ENCODE measurements around the gene KRTAP10-1. TPM values are rescaled to one million over a fixed set of nuclear protein-coding genes. Genes with fewer than 3 reads are reported as not detected.

KRTAP10-1 gene
- total RNA-seq, 1 donor from 2014 or later = not detected

- TF ChIP-seq CTCF (IDR thresholded peaks at IDR 0.05) = no peak
- Histone ChIP-seq H3K4me3 (no peak overlapping the region), H3K27ac (no peak overlapping the region), H3K9me3 (no peaks in the 10 kb centered on the region), H3K27me3 (no peaks in the 10 kb centered on the region), H3K36me3 (no peaks in the 10 kb centered on the region), H3K4me1 (no peaks in the 10 kb centered on the region)
- DNase-seq (ENCODE audit: low spot score in 2 of 2) = peak in 1 of 2 donors; percentile 52
- intact Hi-C loops (cut with DNase I) = no loop called here
Observed at GRCh38 chr21:44533121-44533890, 6.7 kb downstream of the KRTAP10-1 start.

- Histone ChIP-seq H3K27me3 (no peaks in the 10 kb centered on the region), H3K4me1 (no peaks in the 10 kb centered on the region), H3K27ac (no peak overlapping the region), H3K9me3 (no peaks in the 10 kb centered on the region), H3K4me3 (no peak overlapping the region), H3K36me3 (no peaks in the 10 kb centered on the region)
- DNase-seq (ENCODE audit: low spot score in 2 of 2) = peak in 1 of 2 donors; percentile 37
- intact Hi-C loops (cut with DNase I) = no loop called here
- no peak for TF ChIP-seq CTCF (IDR thresholded peaks at IDR 0.05)
Observed at GRCh38 chr21:44532712-44533111, 7.3 kb downstream of the KRTAP10-1 start.

GRCh38 chr21:44531606-44532564 is 8.1 kb downstream of the KRTAP10-1 start:
- no peaks in the 10 kb centered on the region for H3K4me1 ChIP-seq
- no peaks in the 10 kb centered on the region for H3K27me3 ChIP-seq
- H3K4me3 ChIP-seq = no peak overlapping the region
- TF ChIP-seq CTCF (IDR thresholded peaks at IDR 0.05) = no peak
- no peak overlapping the region for H3K27ac ChIP-seq
- intact Hi-C loops (cut with DNase I) = no loop called here
- no peaks in the 10 kb centered on the region for H3K9me3 ChIP-seq
- no peaks in the 10 kb centered on the region for H3K36me3 ChIP-seq
- peak in 1 of 2 donors; percentile 54 for DNase-seq (ENCODE audit: low spot score in 2 of 2)

GRCh38 chr21:44530903-44531605 is 8.9 kb downstream of the KRTAP10-1 start:
- no peaks in the 10 kb centered on the region for H3K36me3 ChIP-seq
- no peak overlapping the region for H3K4me3 ChIP-seq
- intact Hi-C loops (cut with DNase I) = no loop called here
- H3K9me3 ChIP-seq = no peaks in the 10 kb centered on the region
- no peaks in the 10 kb centered on the region for H3K4me1 ChIP-seq
- peak in 1 of 2 donors; percentile 31 for DNase-seq (ENCODE audit: low spot score in 2 of 2)
- no peak for TF ChIP-seq CTCF (IDR thresholded peaks at IDR 0.05)
- no peak overlapping the region for H3K27ac ChIP-seq
- H3K27me3 ChIP-seq = no peaks in the 10 kb centered on the region

- no peaks in the 10 kb centered on the region for H3K9me3 ChIP-seq
- H3K27me3 ChIP-seq = no peaks in the 10 kb centered on the region
- H3K36me3 ChIP-seq = no peaks in the 10 kb centered on the region
- intact Hi-C loops (cut with DNase I) = no loop called here
- no peak overlapping the region for H3K4me3 ChIP-seq
- no peaks in the 10 kb centered on the region for H3K4me1 ChIP-seq
- H3K27ac ChIP-seq = no peak overlapping the region
- peak in 1 of 2 donors; percentile 22 for DNase-seq (ENCODE audit: low spot score in 2 of 2)
- TF ChIP-seq CTCF (IDR thresholded peaks at IDR 0.05) = no peak
Observed at GRCh38 chr21:44530221-44530902, 9.6 kb downstream of the KRTAP10-1 start.
